GM23338 (cell line): Measurements from ENCODE around the gene LRIG3.

Experiments
- EZH2 ChIP-seq: fragments of 200-600 bp; sonication (generic); IDR thresholded peaks from one replicate; pipeline ENCODE4 v1.8.0; 2017; ENCODE audit warnings: antibody characterized with exemption, mild to moderate bottlenecking, low read depth; ENCODE audit not compliant: unreplicated experiment
- NANOG ChIP-seq: IDR thresholded peaks from 2 replicates; pipeline ENCODE4 v1.6.1; 2016; ENCODE audit warnings: antibody characterized with exemption, borderline replicate concordance
- POLR2AphosphoS5 ChIP-seq: IDR thresholded peaks from 2 replicates; pipeline ENCODE4 v1.6.1; 2016; ENCODE audit warnings: antibody characterized with exemption, low read depth
- TF ChIP-seq, protein P1 (sequence below), 2 experiments: fragments of 200-600 bp in 1 of 2; sonication (generic) in 1 of 2; conservative IDR thresholded peaks; 2 replicates each; pipeline versions ENCODE4 v1.5.1 to v1.6.1; 2016 to 2017; ENCODE audit warnings: antibody characterized with exemption in 2 of 2, low read depth in 2 of 2, mild to moderate bottlenecking in 2 of 2, moderate library complexity in 1 of 2
- TF ChIP-seq, protein P2 (sequence below): IDR thresholded peaks from one replicate; pipeline ENCODE4 v1.6.1; 2018; ENCODE audit warnings: antibody characterized with exemption; ENCODE audit not compliant: unreplicated experiment
- TF ChIP-seq, protein P3 (sequence below): fragments of 250-450 bp; sonication (Bioruptor Pico); IDR thresholded peaks from 2 replicates; pipeline ENCODE4 v1.5.0; 2020; ENCODE audit warnings: mild to moderate bottlenecking, moderate library complexity

DNA sequence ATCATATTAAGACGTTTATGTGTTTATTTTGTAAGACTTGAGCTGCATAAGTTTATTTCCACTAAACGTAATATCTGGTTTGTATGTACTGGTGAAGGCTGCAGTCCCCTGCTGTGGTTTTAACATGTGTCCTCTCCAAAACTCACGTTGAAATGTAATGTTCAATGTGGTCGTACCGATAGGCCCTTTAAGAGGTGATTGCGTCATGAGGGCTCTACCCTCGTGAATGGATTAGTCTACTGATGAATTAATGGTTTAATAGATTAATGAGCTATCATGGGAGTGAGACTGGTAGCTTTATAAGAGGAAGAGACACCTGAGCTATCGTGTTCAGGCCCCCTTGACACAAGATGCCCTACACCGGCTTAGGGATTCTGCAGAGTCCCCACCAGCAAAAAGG, 14.9 kb downstream of the LRIG3 start:
- TF ChIP-seq, protein P1, sequence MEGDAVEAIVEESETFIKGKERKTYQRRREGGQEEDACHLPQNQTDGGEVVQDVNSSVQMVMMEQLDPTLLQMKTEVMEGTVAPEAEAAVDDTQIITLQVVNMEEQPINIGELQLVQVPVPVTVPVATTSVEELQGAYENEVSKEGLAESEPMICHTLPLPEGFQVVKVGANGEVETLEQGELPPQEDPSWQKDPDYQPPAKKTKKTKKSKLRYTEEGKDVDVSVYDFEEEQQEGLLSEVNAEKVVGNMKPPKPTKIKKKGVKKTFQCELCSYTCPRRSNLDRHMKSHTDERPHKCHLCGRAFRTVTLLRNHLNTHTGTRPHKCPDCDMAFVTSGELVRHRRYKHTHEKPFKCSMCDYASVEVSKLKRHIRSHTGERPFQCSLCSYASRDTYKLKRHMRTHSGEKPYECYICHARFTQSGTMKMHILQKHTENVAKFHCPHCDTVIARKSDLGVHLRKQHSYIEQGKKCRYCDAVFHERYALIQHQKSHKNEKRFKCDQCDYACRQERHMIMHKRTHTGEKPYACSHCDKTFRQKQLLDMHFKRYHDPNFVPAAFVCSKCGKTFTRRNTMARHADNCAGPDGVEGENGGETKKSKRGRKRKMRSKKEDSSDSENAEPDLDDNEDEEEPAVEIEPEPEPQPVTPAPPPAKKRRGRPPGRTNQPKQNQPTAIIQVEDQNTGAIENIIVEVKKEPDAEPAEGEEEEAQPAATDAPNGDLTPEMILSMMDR (conservative IDR thresholded peaks at IDR 0.05; ENCODE audit: low read depth in 2 of 2): no peak
- no peak for TF ChIP-seq EZH2
- TF ChIP-seq, protein P2, sequence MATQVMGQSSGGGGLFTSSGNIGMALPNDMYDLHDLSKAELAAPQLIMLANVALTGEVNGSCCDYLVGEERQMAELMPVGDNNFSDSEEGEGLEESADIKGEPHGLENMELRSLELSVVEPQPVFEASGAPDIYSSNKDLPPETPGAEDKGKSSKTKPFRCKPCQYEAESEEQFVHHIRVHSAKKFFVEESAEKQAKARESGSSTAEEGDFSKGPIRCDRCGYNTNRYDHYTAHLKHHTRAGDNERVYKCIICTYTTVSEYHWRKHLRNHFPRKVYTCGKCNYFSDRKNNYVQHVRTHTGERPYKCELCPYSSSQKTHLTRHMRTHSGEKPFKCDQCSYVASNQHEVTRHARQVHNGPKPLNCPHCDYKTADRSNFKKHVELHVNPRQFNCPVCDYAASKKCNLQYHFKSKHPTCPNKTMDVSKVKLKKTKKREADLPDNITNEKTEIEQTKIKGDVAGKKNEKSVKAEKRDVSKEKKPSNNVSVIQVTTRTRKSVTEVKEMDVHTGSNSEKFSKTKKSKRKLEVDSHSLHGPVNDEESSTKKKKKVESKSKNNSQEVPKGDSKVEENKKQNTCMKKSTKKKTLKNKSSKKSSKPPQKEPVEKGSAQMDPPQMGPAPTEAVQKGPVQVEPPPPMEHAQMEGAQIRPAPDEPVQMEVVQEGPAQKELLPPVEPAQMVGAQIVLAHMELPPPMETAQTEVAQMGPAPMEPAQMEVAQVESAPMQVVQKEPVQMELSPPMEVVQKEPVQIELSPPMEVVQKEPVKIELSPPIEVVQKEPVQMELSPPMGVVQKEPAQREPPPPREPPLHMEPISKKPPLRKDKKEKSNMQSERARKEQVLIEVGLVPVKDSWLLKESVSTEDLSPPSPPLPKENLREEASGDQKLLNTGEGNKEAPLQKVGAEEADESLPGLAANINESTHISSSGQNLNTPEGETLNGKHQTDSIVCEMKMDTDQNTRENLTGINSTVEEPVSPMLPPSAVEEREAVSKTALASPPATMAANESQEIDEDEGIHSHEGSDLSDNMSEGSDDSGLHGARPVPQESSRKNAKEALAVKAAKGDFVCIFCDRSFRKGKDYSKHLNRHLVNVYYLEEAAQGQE: no peak
- TF ChIP-seq, protein P3, sequence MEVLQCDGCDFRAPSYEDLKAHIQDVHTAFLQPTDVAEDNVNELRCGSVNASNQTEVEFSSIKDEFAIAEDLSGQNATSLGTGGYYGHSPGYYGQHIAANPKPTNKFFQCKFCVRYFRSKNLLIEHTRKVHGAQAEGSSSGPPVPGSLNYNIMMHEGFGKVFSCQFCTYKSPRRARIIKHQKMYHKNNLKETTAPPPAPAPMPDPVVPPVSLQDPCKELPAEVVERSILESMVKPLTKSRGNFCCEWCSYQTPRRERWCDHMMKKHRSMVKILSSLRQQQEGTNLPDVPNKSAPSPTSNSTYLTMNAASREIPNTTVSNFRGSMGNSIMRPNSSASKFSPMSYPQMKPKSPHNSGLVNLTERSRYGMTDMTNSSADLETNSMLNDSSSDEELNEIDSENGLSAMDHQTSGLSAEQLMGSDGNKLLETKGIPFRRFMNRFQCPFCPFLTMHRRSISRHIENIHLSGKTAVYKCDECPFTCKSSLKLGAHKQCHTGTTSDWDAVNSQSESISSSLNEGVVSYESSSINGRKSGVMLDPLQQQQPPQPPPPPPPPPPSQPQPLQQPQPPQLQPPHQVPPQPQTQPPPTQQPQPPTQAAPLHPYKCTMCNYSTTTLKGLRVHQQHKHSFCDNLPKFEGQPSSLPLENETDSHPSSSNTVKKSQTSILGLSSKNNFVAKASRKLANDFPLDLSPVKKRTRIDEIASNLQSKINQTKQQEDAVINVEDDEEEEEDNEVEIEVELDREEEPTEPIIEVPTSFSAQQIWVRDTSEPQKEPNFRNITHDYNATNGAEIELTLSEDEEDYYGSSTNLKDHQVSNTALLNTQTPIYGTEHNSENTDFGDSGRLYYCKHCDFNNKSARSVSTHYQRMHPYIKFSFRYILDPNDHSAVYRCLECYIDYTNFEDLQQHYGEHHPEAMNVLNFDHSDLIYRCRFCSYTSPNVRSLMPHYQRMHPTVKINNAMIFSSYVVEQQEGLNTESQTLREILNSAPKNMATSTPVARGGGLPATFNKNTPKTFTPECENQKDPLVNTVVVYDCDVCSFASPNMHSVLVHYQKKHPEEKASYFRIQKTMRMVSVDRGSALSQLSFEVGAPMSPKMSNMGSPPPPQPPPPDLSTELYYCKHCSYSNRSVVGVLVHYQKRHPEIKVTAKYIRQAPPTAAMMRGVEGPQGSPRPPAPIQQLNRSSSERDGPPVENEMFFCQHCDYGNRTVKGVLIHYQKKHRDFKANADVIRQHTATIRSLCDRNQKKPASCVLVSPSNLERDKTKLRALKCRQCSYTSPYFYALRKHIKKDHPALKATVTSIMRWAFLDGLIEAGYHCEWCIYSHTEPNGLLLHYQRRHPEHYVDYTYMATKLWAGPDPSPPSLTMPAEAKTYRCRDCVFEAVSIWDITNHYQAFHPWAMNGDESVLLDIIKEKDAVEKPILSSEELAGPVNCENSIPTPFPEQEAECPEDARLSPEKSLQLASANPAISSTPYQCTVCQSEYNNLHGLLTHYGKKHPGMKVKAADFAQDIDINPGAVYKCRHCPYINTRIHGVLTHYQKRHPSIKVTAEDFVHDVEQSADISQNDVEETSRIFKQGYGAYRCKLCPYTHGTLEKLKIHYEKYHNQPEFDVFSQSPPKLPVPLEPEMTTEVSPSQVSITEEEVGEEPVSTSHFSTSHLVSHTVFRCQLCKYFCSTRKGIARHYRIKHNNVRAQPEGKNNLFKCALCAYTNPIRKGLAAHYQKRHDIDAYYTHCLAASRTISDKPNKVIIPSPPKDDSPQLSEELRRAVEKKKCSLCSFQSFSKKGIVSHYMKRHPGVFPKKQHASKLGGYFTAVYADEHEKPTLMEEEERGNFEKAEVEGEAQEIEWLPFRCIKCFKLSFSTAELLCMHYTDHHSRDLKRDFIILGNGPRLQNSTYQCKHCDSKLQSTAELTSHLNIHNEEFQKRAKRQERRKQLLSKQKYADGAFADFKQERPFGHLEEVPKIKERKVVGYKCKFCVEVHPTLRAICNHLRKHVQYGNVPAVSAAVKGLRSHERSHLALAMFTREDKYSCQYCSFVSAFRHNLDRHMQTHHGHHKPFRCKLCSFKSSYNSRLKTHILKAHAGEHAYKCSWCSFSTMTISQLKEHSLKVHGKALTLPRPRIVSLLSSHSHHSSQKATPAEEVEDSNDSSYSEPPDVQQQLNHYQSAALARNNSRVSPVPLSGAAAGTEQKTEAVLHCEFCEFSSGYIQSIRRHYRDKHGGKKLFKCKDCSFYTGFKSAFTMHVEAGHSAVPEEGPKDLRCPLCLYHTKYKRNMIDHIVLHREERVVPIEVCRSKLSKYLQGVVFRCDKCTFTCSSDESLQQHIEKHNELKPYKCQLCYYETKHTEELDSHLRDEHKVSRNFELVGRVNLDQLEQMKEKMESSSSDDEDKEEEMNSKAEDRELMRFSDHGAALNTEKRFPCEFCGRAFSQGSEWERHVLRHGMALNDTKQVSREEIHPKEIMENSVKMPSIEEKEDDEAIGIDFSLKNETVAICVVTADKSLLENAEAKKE (CRISPR knock-in tag): no peak
- no peak for TF ChIP-seq POLR2AphosphoS5
- no peak for TF ChIP-seq NANOG
